Activated CD8-positive, alpha-beta memory T cell treated with anti-CD3 and anti-CD28 coated beads, Interleukin-2, amount 50 U/mL, for 24 hours (primary cell): ENCODE results near the gene ATP1B3.
A peak's percentile ranks its signal among the peaks of the same experiment; 100 is the strongest.
"Not testable (repeated sequence)": the region's sequence is repeated elsewhere in the genome, so short reads cannot be mapped to it uniquely, and the experiment has no call there.

ENCODE experiments used
- DNase-seq: peaks from one replicate; pipeline ENCODE4 v3.0.0-alpha.2; 2020; ENCODE audit errors: extremely low read depth

Gene ATP1B3

DNA sequence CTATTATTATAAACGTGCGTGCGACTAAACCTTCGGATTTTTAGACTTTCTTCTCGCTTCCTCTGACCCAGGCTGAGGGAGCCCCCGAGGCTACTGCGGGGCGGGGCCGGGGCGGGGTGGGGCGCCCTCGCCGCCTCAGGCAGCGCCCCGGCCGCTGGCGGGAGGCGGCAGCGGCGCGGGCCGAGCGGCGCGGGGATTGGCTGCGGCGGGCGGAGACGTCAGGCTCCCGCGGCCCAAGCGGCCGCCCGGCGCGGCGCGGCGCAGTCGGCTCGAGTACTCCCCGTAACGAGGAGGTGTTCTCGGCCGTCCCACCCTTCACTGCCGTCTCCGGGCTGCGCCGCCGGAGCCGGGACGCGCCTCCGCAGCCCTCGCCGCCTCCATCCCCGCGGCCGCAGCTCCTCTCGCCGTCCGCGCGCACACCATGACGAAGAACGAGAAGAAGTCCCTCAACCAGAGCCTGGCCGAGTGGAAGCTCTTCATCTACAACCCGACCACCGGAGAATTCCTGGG is at the start of gene ATP1B3:
Gene ATP1B3 (plus strand): TSS at position 263 of the 510 bp plus-strand sequence. CDS start 159 bp downstream, at position 422.
- peak; percentile 58 for DNase-seq

- no peak for DNase-seq
Measured at GRCh38 chr3:141828487-141828886, 48.0 kb upstream of the ATP1B3 start.

DNA sequence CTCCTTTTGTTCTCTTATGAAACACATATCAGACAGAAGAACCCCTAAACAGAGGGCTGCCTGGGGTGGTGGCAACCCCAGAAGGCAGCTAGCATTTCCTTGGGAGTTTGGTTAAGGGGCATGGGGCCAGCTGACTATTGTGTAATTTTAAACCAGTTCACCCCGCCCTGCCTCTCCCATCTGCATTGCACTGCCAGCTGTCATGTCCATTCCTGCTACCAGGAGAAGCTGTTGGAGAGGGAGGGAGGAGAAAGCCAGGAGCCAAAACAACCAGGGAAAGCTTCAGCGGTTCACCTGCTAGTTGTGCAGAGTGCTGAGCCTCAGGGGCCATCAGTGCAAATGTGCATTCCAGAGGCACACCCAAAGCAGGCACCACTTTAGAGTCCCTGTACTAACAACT is 47.6 kb upstream of the ATP1B3 start:
- DNase-seq: no peak

DNA sequence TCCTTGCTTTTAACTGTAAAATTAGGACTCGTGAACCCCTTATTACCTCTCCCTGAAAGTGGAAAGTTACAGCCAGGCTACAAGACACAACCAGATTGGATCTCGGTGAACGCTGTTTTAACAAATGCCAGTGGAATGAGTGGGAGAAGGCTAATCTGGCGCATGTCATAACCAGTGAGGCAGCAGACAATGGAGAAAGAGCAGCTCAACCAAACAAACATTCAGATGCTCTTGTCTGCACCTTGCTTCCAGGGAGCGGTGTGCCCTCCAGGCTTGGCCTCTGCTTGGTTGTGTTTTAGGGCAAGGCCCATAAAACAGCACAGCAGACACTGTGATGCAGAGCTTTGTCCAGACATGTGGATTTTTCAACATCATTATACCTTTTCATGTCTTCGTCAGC is 45.9 kb upstream of the ATP1B3 start:
- no peak for DNase-seq

DNA sequence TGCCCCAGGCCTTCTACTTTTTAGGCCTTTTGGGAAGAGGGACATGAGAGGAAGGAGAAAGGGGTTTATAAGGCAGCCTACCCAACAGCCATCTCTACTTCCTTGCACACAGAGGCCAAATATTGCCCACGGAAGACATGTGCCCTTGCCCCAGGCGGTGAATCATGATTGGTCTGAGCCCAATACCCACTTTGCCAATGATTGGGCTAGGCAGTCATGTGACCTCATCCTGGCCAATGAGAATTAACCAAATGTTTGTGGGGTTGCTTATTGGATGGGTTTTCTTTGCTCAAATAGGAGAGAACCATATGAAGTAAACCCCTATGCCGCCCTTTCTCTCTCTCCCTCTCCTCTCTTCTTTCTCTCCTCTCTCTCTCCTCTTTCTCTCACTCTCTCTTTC is 42.2 kb upstream of the ATP1B3 start:
- no peak for DNase-seq

DNA sequence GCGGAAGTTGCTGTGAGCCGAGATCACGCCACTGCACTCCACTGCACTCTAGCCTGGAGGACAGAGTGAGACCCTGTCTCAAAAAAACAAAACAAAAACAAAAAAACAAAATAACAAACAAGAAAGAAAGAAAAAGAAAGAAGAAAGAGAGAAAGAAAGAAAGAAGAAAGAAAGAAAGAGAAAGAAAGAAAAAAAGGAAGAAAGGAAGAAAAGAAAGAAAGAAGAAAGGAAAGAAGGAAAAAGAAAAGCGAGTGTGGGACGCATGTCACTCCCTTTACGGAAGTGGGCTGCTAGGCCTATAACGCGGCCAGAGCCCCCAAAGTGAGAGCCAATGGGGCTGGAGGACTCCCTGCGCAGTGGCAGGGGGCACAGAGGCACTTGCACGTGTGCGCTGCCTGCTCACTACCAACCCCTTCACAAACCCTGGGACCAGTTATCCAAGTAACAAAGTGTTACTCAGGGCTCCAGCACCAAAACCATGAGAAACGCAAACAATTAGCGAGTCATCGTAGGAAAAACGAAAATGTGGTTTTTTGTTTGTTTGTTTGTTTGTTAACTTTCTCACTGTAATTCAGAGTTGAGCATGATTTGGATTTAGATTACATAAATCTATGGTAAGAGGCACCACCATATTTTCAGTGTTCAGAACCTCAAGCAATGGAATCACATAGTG is 40.8 kb upstream of the ATP1B3 start:
- DNase-seq: no peak

GRCh38 chr3:141839389-141839788 is 37.1 kb upstream of the ATP1B3 start:
- DNase-seq: no peak

DNA sequence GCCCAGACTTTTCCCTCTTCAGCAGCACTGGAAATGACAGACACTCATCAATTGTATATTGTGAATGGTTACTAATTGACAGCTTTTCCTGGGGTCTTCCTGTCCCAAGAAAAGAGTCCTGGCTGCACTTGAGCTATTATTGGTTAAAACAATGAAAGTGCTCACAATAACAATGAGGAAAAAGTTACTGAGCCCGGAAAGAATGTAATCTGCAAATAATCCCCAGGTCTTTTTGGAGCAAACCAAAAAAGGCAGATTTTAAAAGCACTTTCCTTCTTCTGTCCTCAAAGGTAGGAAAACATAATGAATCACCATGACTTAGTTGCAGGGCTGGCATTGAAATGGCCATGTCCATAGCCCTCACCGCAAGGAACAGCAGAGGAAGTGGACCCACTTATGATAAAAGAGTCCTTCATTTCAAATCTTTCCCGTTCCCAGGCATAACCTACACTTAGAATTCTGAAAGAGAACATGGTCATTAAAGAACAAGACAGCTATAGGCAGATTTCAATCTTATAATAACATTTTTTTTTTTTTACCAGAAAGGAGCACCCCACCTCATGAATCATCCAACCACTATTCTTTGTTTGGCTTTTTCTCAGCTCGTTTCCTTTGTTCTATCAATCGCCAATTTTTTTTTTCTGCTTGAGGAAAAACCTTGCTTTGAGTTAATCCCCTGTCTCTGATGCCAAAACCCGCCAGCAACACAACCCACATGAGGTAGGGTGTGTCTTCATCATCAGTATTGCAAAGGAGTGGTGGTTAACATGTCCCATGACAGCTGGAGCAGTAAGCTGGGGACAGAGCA is 35.5 kb upstream of the ATP1B3 start:
- DNase-seq: no peak

GRCh38 chr3:141844108-141844507 is 32.3 kb upstream of the ATP1B3 start:
- DNase-seq: no peak

GRCh38 chr3:141844812-141845211 is 31.6 kb upstream of the ATP1B3 start:
- no peak for DNase-seq

- DNase-seq: no peak
Measured at GRCh38 chr3:141845407-141846049, 30.9 kb upstream of the ATP1B3 start.

GRCh38 chr3:141846050-141846433 is 30.4 kb upstream of the ATP1B3 start:
- no peak for DNase-seq

GRCh38 chr3:141848159-141848748 is 28.2 kb upstream of the ATP1B3 start:
- DNase-seq: not testable (repeated sequence)

GRCh38 chr3:141849056-141849815 is 27.2 kb upstream of the ATP1B3 start:
- DNase-seq: no peak

- no peak for DNase-seq
Measured at GRCh38 chr3:141851411-141851810, 25.0 kb upstream of the ATP1B3 start.

- DNase-seq: no peak
Measured at GRCh38 chr3:141853081-141853601, 23.3 kb upstream of the ATP1B3 start.

- no peak for DNase-seq
Measured at GRCh38 chr3:141853629-141854168, 22.7 kb upstream of the ATP1B3 start.

- no peak for DNase-seq
Measured at GRCh38 chr3:141854599-141854998, 21.8 kb upstream of the ATP1B3 start.

GRCh38 chr3:141858312-141858711 is 18.1 kb upstream of the ATP1B3 start:
- DNase-seq: no peak

DNA sequence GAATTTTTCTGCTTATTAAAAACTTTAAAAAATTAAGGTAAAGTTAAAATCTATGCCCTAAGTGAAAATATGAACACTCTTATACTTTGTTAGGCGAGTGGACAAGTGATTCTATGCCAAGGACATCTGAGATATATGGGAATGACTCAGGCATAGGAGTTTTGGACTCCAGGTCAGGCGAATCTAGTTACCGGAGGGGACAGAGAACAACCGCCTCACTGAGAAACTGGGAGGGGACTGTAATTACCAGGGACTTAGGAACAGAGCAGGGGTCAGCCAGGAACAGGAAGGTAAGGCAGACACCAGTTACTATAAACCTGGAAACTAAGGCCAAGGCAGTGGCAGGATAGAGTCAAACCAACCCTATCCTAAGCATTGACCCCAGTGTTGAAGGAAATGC is 16.8 kb upstream of the ATP1B3 start:
- DNase-seq: no peak

- DNase-seq: no peak
Measured at GRCh38 chr3:141860086-141860669, 16.3 kb upstream of the ATP1B3 start.
